GM12878 (cell line): ENCODE results near the gene GTF2B.

ENCODE experiments used
- ETV6 ChIP-seq, 2 experiments: fragments of 450-650 bp in 1 of 2; IDR thresholded peaks in 1 of 2; conservative IDR thresholded peaks in 1 of 2; 2 replicates each; pipeline ENCODE4 v1.6.1; 2014; ENCODE audit warnings: antibody characterized with exemption in 1 of 2, borderline replicate concordance in 1 of 2, low read depth in 1 of 2, mild to moderate bottlenecking in 1 of 2, moderate library complexity in 1 of 2
- EZH2 ChIP-seq: IDR thresholded peaks from 2 replicates; pipeline ENCODE4 v1.6.1; 2012; ENCODE audit warnings: low read depth, mild to moderate bottlenecking, control low read depth, inconsistent platforms, low read length, borderline replicate concordance; ENCODE audit not compliant: control insufficient read depth
- TAF1 ChIP-seq: IDR thresholded peaks from 2 replicates; pipeline ENCODE4 v1.6.1; 2011; ENCODE audit warnings: mild to moderate bottlenecking, low read depth, low read length, borderline replicate concordance

DNA sequence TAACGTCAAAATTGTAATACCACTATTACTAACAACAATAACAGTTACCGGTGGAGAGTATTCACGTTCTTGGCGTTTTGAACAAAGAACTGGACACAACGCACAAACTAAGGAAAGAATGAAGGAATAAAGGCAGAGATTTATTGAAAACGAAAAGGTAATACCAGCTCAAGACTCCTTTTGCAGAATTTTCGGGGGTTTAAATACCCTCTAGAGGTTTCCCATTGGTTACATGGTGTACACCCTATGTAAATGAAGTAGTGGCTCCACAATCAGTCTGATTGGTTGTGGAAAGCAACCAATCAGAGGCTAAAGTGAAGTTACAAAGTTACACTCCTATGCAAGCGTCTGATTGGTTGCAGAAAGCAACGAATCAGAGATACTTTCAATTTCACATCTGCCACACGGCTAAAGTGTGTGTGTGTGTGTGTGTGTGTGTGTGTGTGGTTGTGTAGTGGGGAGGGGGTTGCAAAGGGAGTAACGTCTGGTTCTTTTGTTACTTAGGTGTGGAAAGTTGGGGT is 1.1 kb upstream of the GTF2B start:
- no peak for TF ChIP-seq ETV6 (conservative IDR thresholded peaks at IDR 0.05 in 1 of 2, IDR thresholded peaks at IDR 0.05 in 1 of 2; ENCODE audit: borderline replicate concordance in 1 of 2, low read depth in 1 of 2)
- no peak for TF ChIP-seq TAF1
- no peak for TF ChIP-seq EZH2
